Upper lobe of left lung (tissue), 4 donors: ENCODE results near the gene PTBP3.

Source experiments
- POLR2A ChIP-seq, 4 donors: fragments of 450-650 bp; IDR thresholded peaks; one replicate each; pipeline ENCODE4 v1.5.1; 2016 to 2017; ENCODE audit warnings: antibody characterized with exemption in 4 of 4, mild to moderate bottlenecking in 2 of 4
- POLR2AphosphoS5 ChIP-seq, 2 donors: sonication (generic); formaldehyde crosslinking; IDR thresholded peaks; one replicate each; pipeline ENCODE4 v1.5.1; 2017; ENCODE audit warnings: antibody characterized with exemption in 2 of 2
- TF ChIP-seq, protein P1 (sequence below), 6 experiments: fragments of 450-650 bp in 4 of 6; fragments of 200-600 bp in 2 of 6; sonication (generic) in 2 of 6; IDR thresholded peaks; one replicate each; pipeline ENCODE4 v1.5.1; 2016 to 2019; ENCODE audit warnings: antibody characterized with exemption in 6 of 6

DNA sequence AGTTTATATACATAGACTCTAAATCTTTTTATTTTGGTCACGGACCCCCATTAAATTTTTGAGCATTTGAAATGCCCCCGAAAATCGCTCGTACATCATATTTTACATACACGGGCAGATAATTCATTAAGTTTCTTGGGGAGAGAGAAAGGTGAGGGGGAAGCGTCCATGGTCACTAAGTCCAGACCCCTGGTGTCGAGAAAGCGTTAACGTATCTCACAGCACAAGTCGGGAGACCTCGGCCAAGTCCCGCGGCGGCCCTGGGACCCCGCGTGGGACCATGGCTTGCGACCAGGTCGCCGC, 794 bp downstream of the PTBP3 start:
- TF ChIP-seq POLR2A (IDR thresholded peaks at IDR 0.05) (no peak), POLR2AphosphoS5 (IDR thresholded peaks at IDR 0.05) (no peak)
- TF ChIP-seq, protein P1, sequence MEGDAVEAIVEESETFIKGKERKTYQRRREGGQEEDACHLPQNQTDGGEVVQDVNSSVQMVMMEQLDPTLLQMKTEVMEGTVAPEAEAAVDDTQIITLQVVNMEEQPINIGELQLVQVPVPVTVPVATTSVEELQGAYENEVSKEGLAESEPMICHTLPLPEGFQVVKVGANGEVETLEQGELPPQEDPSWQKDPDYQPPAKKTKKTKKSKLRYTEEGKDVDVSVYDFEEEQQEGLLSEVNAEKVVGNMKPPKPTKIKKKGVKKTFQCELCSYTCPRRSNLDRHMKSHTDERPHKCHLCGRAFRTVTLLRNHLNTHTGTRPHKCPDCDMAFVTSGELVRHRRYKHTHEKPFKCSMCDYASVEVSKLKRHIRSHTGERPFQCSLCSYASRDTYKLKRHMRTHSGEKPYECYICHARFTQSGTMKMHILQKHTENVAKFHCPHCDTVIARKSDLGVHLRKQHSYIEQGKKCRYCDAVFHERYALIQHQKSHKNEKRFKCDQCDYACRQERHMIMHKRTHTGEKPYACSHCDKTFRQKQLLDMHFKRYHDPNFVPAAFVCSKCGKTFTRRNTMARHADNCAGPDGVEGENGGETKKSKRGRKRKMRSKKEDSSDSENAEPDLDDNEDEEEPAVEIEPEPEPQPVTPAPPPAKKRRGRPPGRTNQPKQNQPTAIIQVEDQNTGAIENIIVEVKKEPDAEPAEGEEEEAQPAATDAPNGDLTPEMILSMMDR (IDR thresholded peaks at IDR 0.05) = no peak
